CD8-positive, alpha-beta memory T cell (primary cell): ENCODE data around the gene HADH. TPM values are rescaled to one million over a fixed set of nuclear protein-coding genes. Genes with fewer than 3 reads are reported as not detected.
A peak's percentile ranks its signal among the peaks of the same experiment; 100 is the strongest.

Source experiments
- CTCF ChIA-PET: fragments of 350-600 bp; sonication (Branson Sonifier 250); formaldehyde crosslinking; loops from one replicate; lab custom pipeline; 2021; ENCODE audit warnings: antibody characterized with exemption; lab: Charles Lee
- POLR2A ChIA-PET: fragments of 350-600 bp; sonication (Branson Sonifier 250); formaldehyde crosslinking; loops from one replicate; lab custom pipeline; 2021; ENCODE audit warnings: antibody characterized with exemption; lab: Charles Lee
- DNase-seq, 5 donors: peaks; one replicate each; pipeline versions ENCODE4 v3.0.0 to v3.0.0-alpha.2; 2020 to 2022; ENCODE audit warnings: mixed read lengths in 1 of 5
- H3K27ac ChIP-seq: one replicate; pipeline ENCODE4 v1.7.0; 2013; ENCODE audit warnings: low read depth, mild to moderate bottlenecking, low read length, moderate library complexity
- H3K27me3 ChIP-seq: 2 replicates; pipeline ENCODE4 v1.7.0; 2013; ENCODE audit warnings: low read length, mild to moderate bottlenecking; ENCODE audit not compliant: insufficient read depth, poor library complexity, severe bottlenecking
- H3K36me3 ChIP-seq: 2 replicates; pipeline ENCODE4 v1.7.0; 2013; ENCODE audit warnings: mild to moderate bottlenecking, low read length, moderate library complexity; ENCODE audit not compliant: insufficient read depth
- H3K4me1 ChIP-seq: 2 replicates; pipeline ENCODE4 v1.7.0; 2013; ENCODE audit warnings: mild to moderate bottlenecking, low read length, moderate library complexity; ENCODE audit not compliant: insufficient read depth
- H3K4me3 ChIP-seq: 2 replicates; pipeline ENCODE4 v1.7.0; 2013; ENCODE audit warnings: mild to moderate bottlenecking, low read length
- H3K9me3 ChIP-seq: 2 replicates; pipeline ENCODE4 v1.7.0; 2013; ENCODE audit warnings: mild to moderate bottlenecking, low read length
- H3K27ac Mint-ChIP-seq, 8 donors: one replicate each; pipeline ENCODE4 v1.8.0; 2020 to 2021; ENCODE audit warnings: mixed read lengths in 8 of 8, mild to moderate bottlenecking in 6 of 8, inconsistent platforms in 3 of 8, moderate library complexity in 3 of 8
- H3K27me3 Mint-ChIP-seq, 2 donors: one replicate each; pipeline ENCODE4 v1.8.0; 2020 to 2021; ENCODE audit warnings: mixed read lengths in 2 of 2, mild to moderate bottlenecking in 1 of 2, moderate library complexity in 1 of 2
- H3K36me3 Mint-ChIP-seq, 3 donors: one replicate each; pipeline ENCODE4 v1.8.0; 2020 to 2021; ENCODE audit warnings: mixed read lengths in 3 of 3, inconsistent platforms in 1 of 3, mild to moderate bottlenecking in 1 of 3
- H3K4me1 Mint-ChIP-seq, 3 donors: one replicate each; pipeline ENCODE4 v1.8.0; 2020 to 2021; ENCODE audit warnings: mixed read lengths in 3 of 3, inconsistent platforms in 1 of 3, mild to moderate bottlenecking in 1 of 3
- H3K4me3 Mint-ChIP-seq, 7 donors: one replicate each; pipeline ENCODE4 v1.8.0; 2020 to 2021; ENCODE audit warnings: mixed read lengths in 7 of 7, mild to moderate bottlenecking in 6 of 7, moderate library complexity in 4 of 7, inconsistent platforms in 2 of 7
- H3K9me3 Mint-ChIP-seq, 5 donors: one replicate each; pipeline ENCODE4 v1.8.0; 2020 to 2022; ENCODE audit warnings: mixed read lengths in 5 of 5, mild to moderate bottlenecking in 3 of 5, moderate library complexity in 2 of 5, inconsistent platforms in 1 of 5
- polyA plus RNA-seq: library from polyadenylated mRNA; unstranded; fragments of 300-500 nt; fragmentation: Illumina TruSeq; gene quantifications from one replicate; pipeline ENCODE4 v1.2.3, GENCODE V29; 2021
- total RNA-seq, 2 experiments: library from RNA; stranded (reverse); gene quantifications; one replicate each; pipeline ENCODE4 v1.2.3, GENCODE V29; 2021

HADH gene
- total and polyA plus RNA-seq, 3 experiments from 2014 or later, result 33.6 to 40.9 (median 38.5) TPM

GRCh38 chr4:107999932-108000539 is 10.3 kb downstream of the HADH start:
- H3K4me1 ChIP-seq, result peaks cover 25% of the 10 kb centered on the region
- H3K27ac Mint-ChIP-seq, result peak overlapping the region in 2 of 8 donors; percentile 4 to 12
- H3K9me3 ChIP-seq, result no peaks in the 10 kb centered on the region
- H3K27ac ChIP-seq, result no peak overlapping the region
- H3K36me3 Mint-ChIP-seq, result peaks cover 4 to 17% (median 9%) of the 10 kb centered on the region in 3 donors
- H3K9me3 Mint-ChIP-seq, result no peaks in the 10 kb centered on the region
- H3K27me3 ChIP-seq, result no peaks in the 10 kb centered on the region
- no peak for DNase-seq
- CTCF ChIA-PET, result interaction anchor here (1.0 to 1.4 kb wide), 3 partner anchors 9 to 19 kb away, joined by 3 read pairs; no protein-coding TSS in a partner anchor
- peaks cover 7 to 34% (median 23%) of the 10 kb centered on the region in 3 donors for H3K4me1 Mint-ChIP-seq
- H3K27me3 Mint-ChIP-seq, result no peaks in the 10 kb centered on the region
- no peak overlapping the region for H3K4me3 Mint-ChIP-seq
- H3K4me3 ChIP-seq, result no peak overlapping the region
- POLR2A ChIA-PET, result no interaction called here
- H3K36me3 ChIP-seq, result no peaks in the 10 kb centered on the region

- Mint-ChIP-seq H3K27me3 (no peaks in the 10 kb centered on the region), H3K9me3 (no peaks in the 10 kb centered on the region), H3K27ac (no peak overlapping the region), H3K36me3 (peaks cover 4 to 14% (median 6%) of the 10 kb centered on the region in 3 donors), H3K4me1 (peaks cover 12 to 28% (median 23%) of the 10 kb centered on the region in 3 donors), H3K4me3 (no peak overlapping the region)
- no peaks in the 10 kb centered on the region for H3K36me3 ChIP-seq
- no peaks in the 10 kb centered on the region for H3K27me3 ChIP-seq
- CTCF ChIA-PET, result interaction anchor here (1.3 to 2.7 kb wide), 2 partner anchors 8 to 17 kb away, joined by 4 to 9 read pairs; no protein-coding TSS in a partner anchor
- no peak overlapping the region for H3K27ac ChIP-seq
- H3K4me1 ChIP-seq, result peaks cover 26% of the 10 kb centered on the region
- POLR2A ChIA-PET, result no interaction called here
- H3K9me3 ChIP-seq, result no peaks in the 10 kb centered on the region
- DNase-seq, result no peak
- H3K4me3 ChIP-seq, result no peak overlapping the region
These were observed 11.9 kb downstream of the HADH start for GRCh38 chr4:108001540-108002135.

GRCh38 chr4:108003982-108004515 is 14.4 kb downstream of the HADH start:
- no peak overlapping the region for H3K27ac ChIP-seq
- peaks cover 25% of the 10 kb centered on the region for H3K4me1 ChIP-seq
- no peak overlapping the region for H3K4me3 ChIP-seq
- Mint-ChIP-seq H3K36me3 (peaks cover 1 to 14% (median 4%) of the 10 kb centered on the region in 3 donors), H3K9me3 (no peaks in the 10 kb centered on the region), H3K4me3 (no peak overlapping the region), H3K4me1 (peaks cover 14 to 23% (median 20%) of the 10 kb centered on the region in 3 donors), H3K27ac (peak overlapping the region in 2 of 8 donors; percentile 28 to 72), H3K27me3 (no peaks in the 10 kb centered on the region)
- ChIA-PET POLR2A (no interaction called here), CTCF (interaction anchor here (2.7 kb wide), 1 partner anchor 15 kb away, joined by 9 read pairs; no protein-coding TSS in a partner anchor)
- H3K9me3 ChIP-seq, result no peaks in the 10 kb centered on the region
- DNase-seq, result peak in 1 of 5 donors; percentile 15
- no peaks in the 10 kb centered on the region for H3K27me3 ChIP-seq
- no peaks in the 10 kb centered on the region for H3K36me3 ChIP-seq

GRCh38 chr4:108004646-108005045 is 15.0 kb downstream of the HADH start:
- CTCF ChIA-PET, result no interaction called here
- Mint-ChIP-seq H3K4me1 (peaks cover 14 to 23% (median 19%) of the 10 kb centered on the region in 3 donors), H3K27me3 (no peaks in the 10 kb centered on the region), H3K27ac (no peak overlapping the region), H3K4me3 (no peak overlapping the region), H3K9me3 (no peaks in the 10 kb centered on the region), H3K36me3 (peaks cover 3 to 15% (median 4%) of the 10 kb centered on the region in 3 donors)
- H3K9me3 ChIP-seq, result no peaks in the 10 kb centered on the region
- no peaks in the 10 kb centered on the region for H3K27me3 ChIP-seq
- POLR2A ChIA-PET, result no interaction called here
- H3K4me1 ChIP-seq, result peaks cover 23% of the 10 kb centered on the region
- no peak overlapping the region for H3K4me3 ChIP-seq
- no peaks in the 10 kb centered on the region for H3K36me3 ChIP-seq
- DNase-seq, result no peak
- no peak overlapping the region for H3K27ac ChIP-seq

GRCh38 chr4:108005807-108006206 is 16.1 kb downstream of the HADH start:
- CTCF ChIA-PET, result no interaction called here
- H3K36me3 Mint-ChIP-seq, result peaks cover 0 to 11% (median 6%) of the 10 kb centered on the region in 3 donors
- H3K4me1 Mint-ChIP-seq, result peaks cover 12 to 19% (median 15%) of the 10 kb centered on the region in 3 donors

GRCh38 chr4:108006361-108006760 is 16.7 kb downstream of the HADH start:
- no peak overlapping the region for H3K4me3 Mint-ChIP-seq
- H3K27me3 ChIP-seq, result no peaks in the 10 kb centered on the region
- peaks cover 4 to 11% (median 9%) of the 10 kb centered on the region in 3 donors for H3K36me3 Mint-ChIP-seq
- ChIA-PET POLR2A (no interaction called here), CTCF (no interaction called here)
- no peak overlapping the region for H3K27ac Mint-ChIP-seq
- no peak overlapping the region for H3K4me3 ChIP-seq
- H3K27ac ChIP-seq, result no peak overlapping the region
- H3K36me3 ChIP-seq, result no peaks in the 10 kb centered on the region
- peaks cover 23% of the 10 kb centered on the region for H3K4me1 ChIP-seq
- H3K9me3 ChIP-seq, result no peaks in the 10 kb centered on the region
- no peak for DNase-seq
- peaks cover 12 to 19% (median 15%) of the 10 kb centered on the region in 3 donors for H3K4me1 Mint-ChIP-seq
- no peaks in the 10 kb centered on the region for H3K27me3 Mint-ChIP-seq
- H3K9me3 Mint-ChIP-seq, result no peaks in the 10 kb centered on the region

More at GRCh38 chr4:108005807-108006206, 16.1 kb downstream of the HADH start:
- Mint-ChIP-seq H3K27ac (peak overlapping the region in 1 of 8 donors; percentile 66), H3K27me3 (no peaks in the 10 kb centered on the region), H3K4me3 (no peak overlapping the region), H3K9me3 (no peaks in the 10 kb centered on the region)
- Histone ChIP-seq H3K27ac (no peak overlapping the region), H3K4me3 (no peak overlapping the region), H3K27me3 (no peaks in the 10 kb centered on the region), H3K9me3 (no peaks in the 10 kb centered on the region), H3K4me1 (peaks cover 23% of the 10 kb centered on the region), H3K36me3 (no peaks in the 10 kb centered on the region)
- DNase-seq, result no peak
- POLR2A ChIA-PET, result no interaction called here

- Histone ChIP-seq H3K4me1 (peaks cover 22% of the 10 kb centered on the region), H3K9me3 (no peaks in the 10 kb centered on the region), H3K36me3 (no peaks in the 10 kb centered on the region), H3K4me3 (no peak overlapping the region), H3K27me3 (no peaks in the 10 kb centered on the region), H3K27ac (no peak overlapping the region)
- peaks cover 12 to 19% (median 15%) of the 10 kb centered on the region in 3 donors for H3K4me1 Mint-ChIP-seq
- CTCF ChIA-PET, result no interaction called here
- POLR2A ChIA-PET, result no interaction called here
- no peaks in the 10 kb centered on the region for H3K9me3 Mint-ChIP-seq
- no peaks in the 10 kb centered on the region for H3K27me3 Mint-ChIP-seq
- peaks cover 8 to 19% (median 9%) of the 10 kb centered on the region in 3 donors for H3K36me3 Mint-ChIP-seq
- H3K4me3 Mint-ChIP-seq, result no peak overlapping the region
- DNase-seq, result no peak
- no peak overlapping the region for H3K27ac Mint-ChIP-seq
These were observed 18.3 kb downstream of the HADH start for GRCh38 chr4:108007984-108008383.

GRCh38 chr4:108008721-108009120 is 19.0 kb downstream of the HADH start:
- POLR2A ChIA-PET, result no interaction called here
- H3K4me1 Mint-ChIP-seq, result peaks cover 12 to 19% (median 12%) of the 10 kb centered on the region in 3 donors
- H3K27me3 Mint-ChIP-seq, result no peaks in the 10 kb centered on the region
- CTCF ChIA-PET, result interaction anchor here (0.9 to 1.8 kb wide), 2 partner anchors 10 kb away, joined by 3 to 6 read pairs; no protein-coding TSS in a partner anchor
- Histone ChIP-seq H3K36me3 (no peaks in the 10 kb centered on the region), H3K27ac (no peak overlapping the region), H3K4me3 (no peak overlapping the region), H3K27me3 (no peaks in the 10 kb centered on the region), H3K9me3 (no peaks in the 10 kb centered on the region), H3K4me1 (peaks cover 14% of the 10 kb centered on the region)
- H3K27ac Mint-ChIP-seq, result no peak overlapping the region
- H3K36me3 Mint-ChIP-seq, result peaks cover 7 to 20% (median 8%) of the 10 kb centered on the region in 3 donors
- no peak for DNase-seq
- no peak overlapping the region for H3K4me3 Mint-ChIP-seq
- no peaks in the 10 kb centered on the region for H3K9me3 Mint-ChIP-seq
